ENCODE measurements around the gene SMC1B.

DNA sequence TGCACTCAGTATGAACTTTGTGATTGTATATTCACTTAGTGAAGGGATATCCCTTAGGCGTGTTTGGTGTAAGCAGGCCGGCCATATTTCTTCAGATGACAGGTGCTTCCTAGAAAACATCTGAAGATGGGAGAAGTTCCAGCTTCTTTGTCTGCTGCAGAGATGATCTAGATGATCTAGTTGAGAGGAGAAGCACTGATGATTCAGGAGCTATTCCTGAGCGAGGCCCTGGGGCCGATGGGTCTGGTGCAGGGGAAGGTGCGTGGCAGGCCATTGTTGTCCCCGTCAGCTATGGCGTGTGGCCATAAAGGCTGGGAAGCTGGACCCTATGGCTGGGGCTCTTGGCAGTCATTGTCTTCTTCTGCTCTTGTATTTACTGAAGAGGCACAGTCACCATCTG lies 89.7 kb downstream of the SMC1B start:
- TF ChIP-seq, protein P1, sequence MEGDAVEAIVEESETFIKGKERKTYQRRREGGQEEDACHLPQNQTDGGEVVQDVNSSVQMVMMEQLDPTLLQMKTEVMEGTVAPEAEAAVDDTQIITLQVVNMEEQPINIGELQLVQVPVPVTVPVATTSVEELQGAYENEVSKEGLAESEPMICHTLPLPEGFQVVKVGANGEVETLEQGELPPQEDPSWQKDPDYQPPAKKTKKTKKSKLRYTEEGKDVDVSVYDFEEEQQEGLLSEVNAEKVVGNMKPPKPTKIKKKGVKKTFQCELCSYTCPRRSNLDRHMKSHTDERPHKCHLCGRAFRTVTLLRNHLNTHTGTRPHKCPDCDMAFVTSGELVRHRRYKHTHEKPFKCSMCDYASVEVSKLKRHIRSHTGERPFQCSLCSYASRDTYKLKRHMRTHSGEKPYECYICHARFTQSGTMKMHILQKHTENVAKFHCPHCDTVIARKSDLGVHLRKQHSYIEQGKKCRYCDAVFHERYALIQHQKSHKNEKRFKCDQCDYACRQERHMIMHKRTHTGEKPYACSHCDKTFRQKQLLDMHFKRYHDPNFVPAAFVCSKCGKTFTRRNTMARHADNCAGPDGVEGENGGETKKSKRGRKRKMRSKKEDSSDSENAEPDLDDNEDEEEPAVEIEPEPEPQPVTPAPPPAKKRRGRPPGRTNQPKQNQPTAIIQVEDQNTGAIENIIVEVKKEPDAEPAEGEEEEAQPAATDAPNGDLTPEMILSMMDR (IDR thresholded peaks at IDR 0.05): no peak
- TF ChIP-seq POLR2A (IDR thresholded peaks at IDR 0.05) (no peak), POLR2AphosphoS5 (IDR thresholded peaks at IDR 0.05) (no peak)

Data from breast epithelium (tissue), 3 donors.